Measurements from ENCODE around the gene PCSK6.

GRCh38 chr15:101481381-101481705 lies 8.2 kb downstream of the PCSK6 start:
- TF ChIP-seq, protein P1, sequence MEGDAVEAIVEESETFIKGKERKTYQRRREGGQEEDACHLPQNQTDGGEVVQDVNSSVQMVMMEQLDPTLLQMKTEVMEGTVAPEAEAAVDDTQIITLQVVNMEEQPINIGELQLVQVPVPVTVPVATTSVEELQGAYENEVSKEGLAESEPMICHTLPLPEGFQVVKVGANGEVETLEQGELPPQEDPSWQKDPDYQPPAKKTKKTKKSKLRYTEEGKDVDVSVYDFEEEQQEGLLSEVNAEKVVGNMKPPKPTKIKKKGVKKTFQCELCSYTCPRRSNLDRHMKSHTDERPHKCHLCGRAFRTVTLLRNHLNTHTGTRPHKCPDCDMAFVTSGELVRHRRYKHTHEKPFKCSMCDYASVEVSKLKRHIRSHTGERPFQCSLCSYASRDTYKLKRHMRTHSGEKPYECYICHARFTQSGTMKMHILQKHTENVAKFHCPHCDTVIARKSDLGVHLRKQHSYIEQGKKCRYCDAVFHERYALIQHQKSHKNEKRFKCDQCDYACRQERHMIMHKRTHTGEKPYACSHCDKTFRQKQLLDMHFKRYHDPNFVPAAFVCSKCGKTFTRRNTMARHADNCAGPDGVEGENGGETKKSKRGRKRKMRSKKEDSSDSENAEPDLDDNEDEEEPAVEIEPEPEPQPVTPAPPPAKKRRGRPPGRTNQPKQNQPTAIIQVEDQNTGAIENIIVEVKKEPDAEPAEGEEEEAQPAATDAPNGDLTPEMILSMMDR (IDR thresholded peaks at IDR 0.05): no peak
- no peak for TF ChIP-seq POLR2A (IDR thresholded peaks at IDR 0.05)
